GM19351 (cell line): Measurements from ENCODE around the gene TMEM144.

ENCODE experiments used
- ATAC-seq: cut with Tn5 transposase; IDR thresholded peaks from one replicate; pipeline ENCODE4 v1.9.1; 2021; ENCODE audit warnings: mild to moderate bottlenecking, moderate library complexity; ENCODE audit not compliant: unreplicated experiment

Gene TMEM144

GRCh38 chr4:158292156-158292555, 81.9 kb downstream of the TMEM144 start:
- ATAC-seq, result no peak

DNA sequence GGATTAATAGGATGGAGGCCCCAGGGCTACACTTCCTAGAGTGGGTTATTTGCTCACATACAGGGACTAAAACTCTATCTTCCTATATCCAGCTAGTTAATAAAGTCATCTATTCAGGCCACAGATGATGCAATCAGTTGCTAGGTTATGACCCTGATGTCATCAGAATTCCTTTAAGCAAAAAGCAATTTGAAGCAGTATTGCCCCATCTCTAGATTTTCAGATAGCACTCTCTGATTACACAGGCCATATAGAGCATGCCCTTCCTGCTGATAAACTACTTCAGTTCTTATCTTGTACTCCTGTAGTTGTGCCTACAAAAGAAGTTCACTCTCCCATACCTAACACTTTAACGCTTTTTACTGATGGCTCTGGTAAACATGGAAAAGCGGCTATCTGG, 84.8 kb downstream of the TMEM144 start:
- ATAC-seq, result no peak

DNA sequence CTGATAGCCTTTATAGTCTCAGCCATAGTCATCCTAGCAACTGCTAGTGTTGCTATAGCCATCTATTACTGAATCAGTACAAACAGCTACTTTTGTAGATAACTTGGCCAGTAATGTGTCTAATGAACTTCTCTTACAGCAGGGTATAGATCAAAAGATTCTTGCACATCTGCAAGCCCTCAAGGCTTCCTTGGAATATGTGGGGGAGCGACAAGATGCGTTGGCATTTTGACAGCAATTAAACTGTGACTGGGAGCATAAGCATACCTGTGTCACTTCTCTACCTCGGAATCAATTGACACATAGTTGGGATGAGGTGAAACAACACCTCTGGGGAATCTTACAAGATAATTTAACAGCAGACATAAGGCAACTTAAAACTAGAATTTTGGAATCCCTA, 87.6 kb downstream of the TMEM144 start:
- ATAC-seq, result no peak

DNA sequence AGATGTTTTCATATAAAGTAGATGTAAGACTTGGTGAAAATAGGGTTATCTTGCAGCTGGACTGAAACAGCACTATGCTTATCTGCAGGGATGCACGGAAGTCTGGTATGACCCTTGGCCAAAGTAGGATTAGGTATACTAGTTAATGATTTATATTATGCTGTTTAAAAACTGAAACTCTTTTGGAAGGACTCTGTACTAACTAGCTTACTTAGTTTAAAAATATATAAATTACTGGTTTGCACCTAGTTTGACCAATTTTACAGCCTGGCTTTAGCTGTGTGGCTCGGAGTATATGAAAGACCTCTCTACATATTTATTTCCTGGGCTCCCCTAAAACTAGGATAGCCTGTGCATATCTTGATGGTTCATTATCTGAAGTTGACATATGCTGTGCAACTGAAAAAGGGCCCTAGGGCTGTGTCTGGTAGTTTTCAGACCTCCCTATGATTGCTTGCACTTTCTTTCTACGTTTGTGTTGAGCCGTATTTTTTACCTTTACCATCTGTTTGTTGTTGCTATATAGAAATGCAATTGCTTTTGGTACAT, 89.2 kb downstream of the TMEM144 start:
- ATAC-seq, result no peak

DNA sequence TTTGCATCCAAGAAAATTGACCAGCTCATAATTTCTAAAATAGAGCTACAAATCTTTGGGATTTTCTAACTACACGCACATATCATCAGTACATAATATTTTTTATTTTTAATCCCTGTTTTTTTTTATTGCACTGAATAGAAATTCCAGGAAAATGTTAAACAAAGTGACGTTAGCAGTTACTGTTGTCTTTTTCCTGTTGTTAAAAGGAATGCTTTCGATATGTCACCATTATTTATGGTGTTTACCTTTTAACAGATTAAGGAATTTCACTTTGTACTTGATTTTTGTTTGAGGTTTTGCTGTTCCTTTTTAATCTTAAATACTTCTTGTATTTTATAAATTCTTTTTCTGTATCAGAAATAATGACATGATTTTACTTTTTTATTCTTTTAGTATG, 89.7 kb downstream of the TMEM144 start:
- no peak for ATAC-seq

GRCh38 chr4:158302076-158302866, 92.0 kb downstream of the TMEM144 start:
- ATAC-seq, result no peak

DNA sequence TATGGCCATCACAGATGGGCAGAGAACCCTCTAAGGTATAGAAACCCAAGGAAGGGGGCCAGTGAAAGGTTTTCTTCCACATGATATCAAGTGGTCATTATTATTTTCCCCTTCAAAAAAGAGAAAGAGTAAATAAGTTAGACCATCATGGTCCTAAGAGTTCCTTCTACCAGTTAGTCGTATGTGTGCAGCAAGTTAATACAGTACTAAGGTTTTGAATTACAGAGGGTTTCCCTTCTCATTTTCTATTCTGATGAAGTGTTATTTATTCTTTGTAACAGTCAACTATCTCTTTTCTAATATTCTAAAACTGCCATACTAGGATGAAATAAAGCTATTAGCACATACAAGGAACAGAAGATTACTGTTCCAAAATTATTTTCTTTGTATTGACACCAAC, 94.4 kb downstream of the TMEM144 start:
- no peak for ATAC-seq
